ENCODE measurements around the gene LAIR2.

LAIR2 gene

DNA sequence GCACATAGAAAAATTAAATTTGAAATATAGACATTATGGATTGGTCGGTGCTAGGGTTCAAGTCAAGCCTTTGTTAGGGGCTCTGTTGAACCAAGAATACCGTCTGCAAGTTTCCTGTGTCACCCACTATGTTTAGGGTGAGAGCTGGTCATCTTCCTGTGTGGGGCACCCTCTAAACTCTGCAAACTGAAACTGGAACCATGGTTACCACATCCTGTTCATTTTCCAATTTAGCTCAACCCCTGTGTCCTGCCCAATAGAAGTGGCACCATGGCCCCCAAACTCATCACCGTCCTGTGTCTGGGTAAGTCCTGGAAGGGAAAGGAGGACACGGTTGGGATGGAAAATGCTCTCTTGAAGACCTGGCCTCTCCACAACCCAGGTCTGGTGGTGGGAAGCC lies 29.9 kb downstream of the LAIR2 start:
- no peak overlapping the region for H3K4me3 ChIP-seq (ENCODE audit: insufficient read depth, low read depth, low read length, poor library complexity, severe bottlenecking)
- H3K27ac ChIP-seq (ENCODE audit: insufficient read depth, low read length, poor library complexity, severe bottlenecking), result no peak overlapping the region
- no peaks in the 10 kb centered on the region for H3K9me3 ChIP-seq (ENCODE audit: control insufficient read depth, low read length)
- H3K4me1 ChIP-seq (ENCODE audit: control insufficient read depth, insufficient read depth, low read length, poor library complexity, severe bottlenecking), result no peaks in the 10 kb centered on the region
- no peaks in the 10 kb centered on the region for H3K36me3 ChIP-seq (ENCODE audit: control insufficient read depth, insufficient read depth, low read length)
- no peak for DNase-seq
- peaks cover 6% of the 10 kb centered on the region for H3K27me3 ChIP-seq (replicated peaks; ENCODE audit: control insufficient read depth, insufficient read depth, low read length, poor library complexity, severe bottlenecking)

DNA sequence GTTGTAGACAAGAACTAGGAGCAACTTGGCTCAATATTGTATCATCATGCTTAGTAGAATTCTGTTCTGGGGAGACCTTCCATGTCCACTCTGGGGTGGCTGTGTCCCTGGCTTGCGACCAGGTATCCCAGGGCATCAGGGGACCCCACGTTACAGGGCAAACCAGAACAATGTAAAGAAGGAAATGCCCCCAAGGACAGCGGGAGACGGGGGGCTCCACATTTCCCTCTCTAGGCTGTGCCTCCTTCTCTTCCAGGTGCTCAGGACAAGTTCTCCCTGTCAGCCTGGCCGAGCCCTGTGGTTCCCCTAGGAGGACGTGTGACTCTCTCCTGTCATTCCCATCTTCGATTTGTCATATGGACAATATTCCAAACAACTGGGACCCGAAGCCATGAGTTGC lies 30.8 kb downstream of the LAIR2 start:
- Histone ChIP-seq H3K27me3 (replicated peaks; ENCODE audit: control insufficient read depth, insufficient read depth, low read length, poor library complexity, severe bottlenecking) (peaks cover 6% of the 10 kb centered on the region), H3K4me1 (ENCODE audit: control insufficient read depth, insufficient read depth, low read length, poor library complexity, severe bottlenecking) (no peaks in the 10 kb centered on the region), H3K9me3 (ENCODE audit: control insufficient read depth, low read length) (no peaks in the 10 kb centered on the region), H3K4me3 (ENCODE audit: insufficient read depth, low read depth, low read length, poor library complexity, severe bottlenecking) (no peak overlapping the region), H3K36me3 (ENCODE audit: control insufficient read depth, insufficient read depth, low read length) (no peaks in the 10 kb centered on the region), H3K27ac (ENCODE audit: insufficient read depth, low read length, poor library complexity, severe bottlenecking) (no peak overlapping the region)
- DNase-seq, result no peak

DNA sequence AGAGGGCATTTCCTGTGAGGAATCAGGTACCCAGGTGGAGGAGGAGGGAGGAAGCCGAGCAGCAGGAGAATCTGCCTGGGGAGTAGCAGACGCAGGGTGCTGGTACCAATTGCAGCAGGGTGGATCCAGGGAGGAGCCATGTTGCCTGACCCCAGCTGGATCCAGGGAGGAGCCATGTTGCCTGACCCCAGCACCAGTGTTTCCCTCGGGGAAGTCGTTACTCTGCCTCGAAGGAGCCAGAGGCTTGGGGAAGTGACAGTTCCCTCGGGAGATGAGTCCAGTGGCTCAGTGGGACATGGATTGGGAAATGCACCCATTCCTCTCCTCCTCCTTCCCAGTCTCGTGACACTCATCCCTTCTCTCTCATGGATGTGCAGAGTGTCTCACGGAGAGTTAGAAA lies 31.5 kb downstream of the LAIR2 start:
- Histone ChIP-seq H3K4me1 (ENCODE audit: control insufficient read depth, insufficient read depth, low read length, poor library complexity, severe bottlenecking) (no peaks in the 10 kb centered on the region), H3K9me3 (ENCODE audit: control insufficient read depth, low read length) (no peaks in the 10 kb centered on the region), H3K27ac (ENCODE audit: insufficient read depth, low read length, poor library complexity, severe bottlenecking) (no peak overlapping the region), H3K4me3 (ENCODE audit: insufficient read depth, low read depth, low read length, poor library complexity, severe bottlenecking) (no peak overlapping the region), H3K27me3 (replicated peaks; ENCODE audit: control insufficient read depth, insufficient read depth, low read length, poor library complexity, severe bottlenecking) (peaks cover 6% of the 10 kb centered on the region), H3K36me3 (ENCODE audit: control insufficient read depth, insufficient read depth, low read length) (no peaks in the 10 kb centered on the region)
- DNase-seq, result no peak

DNA sequence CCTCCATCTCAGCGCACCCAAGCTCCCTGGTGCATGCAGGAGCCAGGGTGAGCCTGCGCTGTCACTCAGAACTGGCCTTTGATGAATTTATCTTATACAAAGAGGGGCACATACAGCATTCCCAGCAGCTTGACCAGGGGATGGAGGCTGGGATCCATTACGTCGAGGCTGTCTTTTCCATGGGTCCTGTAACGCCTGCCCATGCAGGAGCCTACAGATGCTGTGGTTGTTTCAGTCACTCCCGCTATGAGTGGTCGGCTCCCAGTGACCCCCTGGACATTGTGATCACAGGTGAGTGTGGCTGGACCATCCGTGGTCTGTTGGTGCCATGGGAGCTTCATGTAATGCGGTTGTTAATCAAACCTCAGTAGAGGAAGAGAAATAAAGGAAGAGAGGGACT lies 33.0 kb downstream of the LAIR2 start:
- DNase-seq, result no peak
- no peak overlapping the region for H3K4me3 ChIP-seq (ENCODE audit: insufficient read depth, low read depth, low read length, poor library complexity, severe bottlenecking)
- no peaks in the 10 kb centered on the region for H3K9me3 ChIP-seq (ENCODE audit: control insufficient read depth, low read length)
- H3K4me1 ChIP-seq (ENCODE audit: control insufficient read depth, insufficient read depth, low read length, poor library complexity, severe bottlenecking), result no peaks in the 10 kb centered on the region
- H3K27me3 ChIP-seq (replicated peaks; ENCODE audit: control insufficient read depth, insufficient read depth, low read length, poor library complexity, severe bottlenecking), result peaks cover 6% of the 10 kb centered on the region
- H3K36me3 ChIP-seq (ENCODE audit: control insufficient read depth, insufficient read depth, low read length), result no peaks in the 10 kb centered on the region
- no peak overlapping the region for H3K27ac ChIP-seq (ENCODE audit: insufficient read depth, low read length, poor library complexity, severe bottlenecking)

DNA sequence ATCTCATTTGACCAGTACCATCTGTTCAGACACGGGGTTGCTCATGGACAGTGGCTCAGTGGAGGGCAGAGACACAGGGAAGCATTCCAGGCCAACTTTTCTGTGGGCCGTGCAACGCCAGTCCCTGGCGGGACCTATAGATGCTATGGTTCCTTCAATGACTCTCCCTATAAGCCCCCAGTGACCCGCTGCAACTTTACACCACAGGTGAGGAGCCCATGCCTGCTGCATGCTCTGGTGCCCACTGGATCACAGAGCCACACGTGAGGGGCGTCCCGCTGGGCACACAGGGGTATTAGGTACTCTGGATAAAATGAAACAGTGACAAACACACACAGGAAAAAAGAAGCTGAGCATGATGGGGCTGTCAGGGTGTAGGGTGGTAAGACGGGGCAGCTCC lies 34.3 kb downstream of the LAIR2 start:
- Histone ChIP-seq H3K9me3 (ENCODE audit: control insufficient read depth, low read length) (no peaks in the 10 kb centered on the region), H3K4me1 (ENCODE audit: control insufficient read depth, insufficient read depth, low read length, poor library complexity, severe bottlenecking) (no peaks in the 10 kb centered on the region), H3K27ac (ENCODE audit: insufficient read depth, low read length, poor library complexity, severe bottlenecking) (no peak overlapping the region), H3K27me3 (replicated peaks; ENCODE audit: control insufficient read depth, insufficient read depth, low read length, poor library complexity, severe bottlenecking) (peaks cover 6% of the 10 kb centered on the region), H3K4me3 (ENCODE audit: insufficient read depth, low read depth, low read length, poor library complexity, severe bottlenecking) (no peak overlapping the region), H3K36me3 (ENCODE audit: control insufficient read depth, insufficient read depth, low read length) (no peaks in the 10 kb centered on the region)
- no peak for DNase-seq

DNA sequence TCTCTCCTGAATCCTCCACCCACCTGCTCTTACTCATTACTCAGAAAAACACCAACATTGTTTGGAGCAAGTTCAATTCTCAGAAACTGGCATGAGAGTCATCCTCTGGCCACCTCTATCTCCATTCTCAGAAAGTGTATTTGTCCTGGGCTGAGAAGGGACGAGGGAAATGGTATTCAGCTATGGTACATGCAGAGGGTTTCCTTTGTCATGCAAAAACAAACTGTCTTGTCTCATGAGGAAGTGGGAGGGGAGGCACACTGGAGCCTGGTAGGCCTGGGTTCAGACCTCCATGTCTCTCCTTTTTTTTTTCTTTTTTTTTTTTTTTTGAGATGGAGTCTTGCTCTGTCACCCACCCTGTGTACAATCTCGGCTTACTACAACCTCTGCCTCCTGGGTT lies 39.1 kb downstream of the LAIR2 start:
- no peak overlapping the region for H3K4me3 ChIP-seq (ENCODE audit: insufficient read depth, low read depth, low read length, poor library complexity, severe bottlenecking)
- no peaks in the 10 kb centered on the region for H3K36me3 ChIP-seq (ENCODE audit: control insufficient read depth, insufficient read depth, low read length)
- H3K4me1 ChIP-seq (ENCODE audit: control insufficient read depth, insufficient read depth, low read length, poor library complexity, severe bottlenecking), result no peaks in the 10 kb centered on the region
- no peaks in the 10 kb centered on the region for H3K9me3 ChIP-seq (ENCODE audit: control insufficient read depth, low read length)
- peaks cover 2% of the 10 kb centered on the region for H3K27me3 ChIP-seq (replicated peaks; ENCODE audit: control insufficient read depth, insufficient read depth, low read length, poor library complexity, severe bottlenecking)
- no peak for DNase-seq
- no peak overlapping the region for H3K27ac ChIP-seq (ENCODE audit: insufficient read depth, low read length, poor library complexity, severe bottlenecking)

DNA sequence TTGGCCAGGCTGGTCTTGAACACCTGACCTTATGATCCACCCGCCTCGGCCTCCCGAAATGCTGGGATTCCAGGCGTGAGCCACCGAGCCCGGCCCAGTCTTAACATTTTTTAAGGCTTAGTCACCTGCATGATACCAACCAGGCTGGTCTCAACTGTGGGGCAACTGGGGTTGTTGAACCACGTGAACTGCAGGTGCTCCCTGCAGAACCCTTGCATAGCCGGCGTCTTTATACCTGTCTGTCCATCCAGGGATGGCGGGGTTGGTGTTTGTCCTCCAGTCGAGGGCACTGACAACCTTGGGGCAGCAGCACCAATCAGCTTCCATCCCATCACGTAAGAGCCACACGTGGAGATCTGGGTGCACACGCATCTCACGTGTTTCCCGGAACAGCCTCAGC lies 46.2 kb downstream of the LAIR2 start:
- Histone ChIP-seq H3K9me3 (ENCODE audit: control insufficient read depth, low read length) (no peaks in the 10 kb centered on the region), H3K27me3 (replicated peaks; ENCODE audit: control insufficient read depth, insufficient read depth, low read length, poor library complexity, severe bottlenecking) (no peaks in the 10 kb centered on the region), H3K27ac (ENCODE audit: insufficient read depth, low read length, poor library complexity, severe bottlenecking) (no peak overlapping the region), H3K4me3 (ENCODE audit: insufficient read depth, low read depth, low read length, poor library complexity, severe bottlenecking) (no peak overlapping the region), H3K36me3 (ENCODE audit: control insufficient read depth, insufficient read depth, low read length) (no peaks in the 10 kb centered on the region), H3K4me1 (ENCODE audit: control insufficient read depth, insufficient read depth, low read length, poor library complexity, severe bottlenecking) (no peaks in the 10 kb centered on the region)
- DNase-seq, result no peak

DNA sequence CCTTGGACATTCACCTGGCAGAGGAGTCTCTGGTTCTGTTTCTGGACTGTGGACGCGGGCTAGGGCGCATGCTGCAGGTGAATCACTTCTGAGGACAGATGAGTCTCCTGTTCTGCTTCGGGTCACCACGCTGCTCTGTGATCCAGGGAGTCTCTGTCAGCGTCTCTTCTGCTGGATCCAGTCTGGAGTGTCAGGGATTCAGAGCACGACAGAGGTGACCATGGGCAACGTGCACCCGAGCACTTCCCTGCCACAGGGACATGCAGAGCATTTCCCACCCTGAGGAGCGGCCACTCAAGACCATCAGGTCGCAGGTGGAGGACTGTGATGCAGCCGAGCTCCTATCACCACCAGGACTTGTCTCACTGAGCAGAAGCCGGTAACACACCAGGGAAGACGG lies 46.6 kb downstream of the LAIR2 start:
- DNase-seq, result no peak
- no peaks in the 10 kb centered on the region for H3K36me3 ChIP-seq (ENCODE audit: control insufficient read depth, insufficient read depth, low read length)
- no peaks in the 10 kb centered on the region for H3K9me3 ChIP-seq (ENCODE audit: control insufficient read depth, low read length)
- H3K27ac ChIP-seq (ENCODE audit: insufficient read depth, low read length, poor library complexity, severe bottlenecking), result no peak overlapping the region
- H3K27me3 ChIP-seq (replicated peaks; ENCODE audit: control insufficient read depth, insufficient read depth, low read length, poor library complexity, severe bottlenecking), result no peaks in the 10 kb centered on the region
- H3K4me1 ChIP-seq (ENCODE audit: control insufficient read depth, insufficient read depth, low read length, poor library complexity, severe bottlenecking), result no peaks in the 10 kb centered on the region
- no peak overlapping the region for H3K4me3 ChIP-seq (ENCODE audit: insufficient read depth, low read depth, low read length, poor library complexity, severe bottlenecking)

DNA sequence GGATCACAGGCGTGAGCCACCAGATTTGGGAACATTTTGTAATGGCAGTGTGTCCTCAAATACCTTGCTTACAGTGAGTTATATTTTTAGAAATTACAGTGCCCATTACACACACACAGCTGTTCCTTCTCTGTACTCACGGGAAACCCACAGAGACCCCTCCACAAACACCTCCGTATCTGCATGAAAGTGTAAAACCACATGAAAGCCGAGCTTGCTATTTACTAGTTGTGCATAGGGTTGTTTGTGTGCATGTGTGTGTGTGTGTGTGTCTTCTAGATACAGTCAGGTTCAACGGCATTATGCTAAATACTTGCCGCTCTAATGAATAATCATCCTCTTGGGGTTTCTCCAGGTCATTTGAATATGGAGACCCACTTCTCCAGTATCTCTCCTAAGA lies 48.7 kb downstream of the LAIR2 start:
- no peaks in the 10 kb centered on the region for H3K27me3 ChIP-seq (replicated peaks; ENCODE audit: control insufficient read depth, insufficient read depth, low read length, poor library complexity, severe bottlenecking)
- no peaks in the 10 kb centered on the region for H3K9me3 ChIP-seq (ENCODE audit: control insufficient read depth, low read length)
- H3K36me3 ChIP-seq (ENCODE audit: control insufficient read depth, insufficient read depth, low read length), result no peaks in the 10 kb centered on the region
- H3K4me3 ChIP-seq (ENCODE audit: insufficient read depth, low read depth, low read length, poor library complexity, severe bottlenecking), result no peak overlapping the region
- no peak overlapping the region for H3K27ac ChIP-seq (ENCODE audit: insufficient read depth, low read length, poor library complexity, severe bottlenecking)
- no peak for DNase-seq
- H3K4me1 ChIP-seq (ENCODE audit: control insufficient read depth, insufficient read depth, low read length, poor library complexity, severe bottlenecking), result no peaks in the 10 kb centered on the region

DNA sequence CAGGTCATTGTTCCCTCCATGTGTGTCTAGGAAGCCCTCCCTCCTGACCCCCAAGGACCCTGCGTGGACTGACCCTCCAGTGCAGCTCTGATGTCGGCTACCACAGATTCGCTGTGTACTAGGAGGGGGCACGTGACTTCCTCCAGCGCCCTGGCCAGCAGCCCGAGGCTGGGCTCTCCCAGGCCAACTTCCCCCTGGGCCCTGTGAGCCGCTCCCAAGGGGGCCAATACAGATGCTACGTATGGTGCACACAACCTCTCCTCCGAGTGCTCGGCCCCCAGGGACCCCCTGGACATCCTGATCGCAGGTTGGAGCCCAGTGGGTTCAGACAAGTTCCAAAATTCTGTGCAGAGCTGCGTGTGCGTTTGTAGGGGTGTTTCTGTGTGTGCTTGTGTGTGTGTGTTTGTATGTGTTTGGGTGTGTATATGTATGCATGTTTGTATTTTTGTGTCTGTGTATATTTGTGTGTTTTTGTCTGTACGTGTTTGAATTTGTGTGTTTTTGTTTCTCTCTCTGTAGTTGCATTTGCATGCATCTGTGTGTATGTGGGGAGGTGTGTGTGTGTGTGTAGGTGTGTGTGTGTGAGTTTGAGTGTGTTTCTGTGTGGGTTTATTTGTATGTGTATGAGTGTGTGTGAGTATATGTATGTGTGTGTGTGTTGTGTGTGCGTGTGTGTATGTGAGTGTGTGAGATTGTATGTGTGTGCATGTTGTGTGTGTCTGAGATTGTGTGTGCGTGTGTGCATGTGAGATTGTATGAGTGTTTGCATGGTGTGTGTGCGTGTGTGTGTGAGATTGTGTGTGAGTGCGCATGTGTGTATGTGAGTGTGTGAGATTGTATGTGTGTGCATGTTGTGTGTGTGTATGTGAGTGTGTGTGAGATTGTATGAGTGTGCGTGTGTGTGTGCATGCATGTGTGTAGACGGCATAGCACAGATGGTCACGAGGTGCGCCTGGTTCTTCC lies 49.6 kb downstream of the LAIR2 start:
- Histone ChIP-seq H3K9me3 (ENCODE audit: control insufficient read depth, low read length) (no peaks in the 10 kb centered on the region), H3K4me1 (ENCODE audit: control insufficient read depth, insufficient read depth, low read length, poor library complexity, severe bottlenecking) (no peaks in the 10 kb centered on the region), H3K27ac (ENCODE audit: insufficient read depth, low read length, poor library complexity, severe bottlenecking) (no peak overlapping the region), H3K27me3 (replicated peaks; ENCODE audit: control insufficient read depth, insufficient read depth, low read length, poor library complexity, severe bottlenecking) (no peaks in the 10 kb centered on the region), H3K4me3 (ENCODE audit: insufficient read depth, low read depth, low read length, poor library complexity, severe bottlenecking) (no peak overlapping the region), H3K36me3 (ENCODE audit: control insufficient read depth, insufficient read depth, low read length) (no peaks in the 10 kb centered on the region)
- no peak for DNase-seq

Data from effector memory CD4-positive, alpha-beta T cell (primary cell).